ENCODE results near the gene ARFRP1. TPM values are rescaled to one million over a fixed set of nuclear protein-coding genes. Genes with fewer than 3 reads are reported as not detected.

Gene ARFRP1
- total and polyA plus RNA-seq, 2 of the 13 experiments (the other 11 are each of a cell fraction or from before 2014, with no cell fraction given) = 32.0 to 51.1 TPM

DNA sequence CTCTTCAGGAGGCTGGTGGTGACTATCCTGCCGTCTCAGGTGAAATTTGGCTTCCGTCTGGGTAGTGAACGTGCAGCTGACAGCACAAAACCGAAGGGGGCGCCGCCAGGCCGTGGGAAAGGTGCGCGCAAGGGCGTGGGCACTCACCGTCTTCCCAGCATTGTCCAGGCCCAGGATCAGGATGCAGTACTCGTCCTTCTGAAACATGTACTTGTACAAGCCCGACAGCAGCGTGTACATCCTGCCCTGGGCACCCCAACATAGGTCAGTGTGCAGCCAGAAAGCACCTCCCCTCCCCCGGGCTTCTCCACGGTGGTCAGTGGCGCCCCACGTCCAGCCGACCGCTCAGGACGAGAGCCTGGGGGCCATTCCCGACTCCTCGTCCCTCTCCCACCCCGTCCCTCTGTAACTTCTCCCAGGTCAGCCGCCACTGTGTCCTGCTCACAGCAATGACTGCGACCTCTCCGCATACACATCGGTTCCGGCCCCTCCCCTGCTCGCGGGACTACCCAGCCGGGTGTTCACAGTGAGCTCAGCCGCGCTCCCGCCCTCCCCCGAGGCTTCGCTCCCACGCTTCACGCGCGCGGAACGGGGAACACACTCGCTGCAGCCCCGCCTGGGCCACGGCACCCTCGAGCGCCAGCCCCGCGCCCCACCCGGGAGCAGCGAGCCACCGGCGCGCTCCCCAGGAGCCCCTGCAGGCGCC, 771 bp downstream of the ARFRP1 start (continued):
- TF ChIP-seq, protein P1, sequence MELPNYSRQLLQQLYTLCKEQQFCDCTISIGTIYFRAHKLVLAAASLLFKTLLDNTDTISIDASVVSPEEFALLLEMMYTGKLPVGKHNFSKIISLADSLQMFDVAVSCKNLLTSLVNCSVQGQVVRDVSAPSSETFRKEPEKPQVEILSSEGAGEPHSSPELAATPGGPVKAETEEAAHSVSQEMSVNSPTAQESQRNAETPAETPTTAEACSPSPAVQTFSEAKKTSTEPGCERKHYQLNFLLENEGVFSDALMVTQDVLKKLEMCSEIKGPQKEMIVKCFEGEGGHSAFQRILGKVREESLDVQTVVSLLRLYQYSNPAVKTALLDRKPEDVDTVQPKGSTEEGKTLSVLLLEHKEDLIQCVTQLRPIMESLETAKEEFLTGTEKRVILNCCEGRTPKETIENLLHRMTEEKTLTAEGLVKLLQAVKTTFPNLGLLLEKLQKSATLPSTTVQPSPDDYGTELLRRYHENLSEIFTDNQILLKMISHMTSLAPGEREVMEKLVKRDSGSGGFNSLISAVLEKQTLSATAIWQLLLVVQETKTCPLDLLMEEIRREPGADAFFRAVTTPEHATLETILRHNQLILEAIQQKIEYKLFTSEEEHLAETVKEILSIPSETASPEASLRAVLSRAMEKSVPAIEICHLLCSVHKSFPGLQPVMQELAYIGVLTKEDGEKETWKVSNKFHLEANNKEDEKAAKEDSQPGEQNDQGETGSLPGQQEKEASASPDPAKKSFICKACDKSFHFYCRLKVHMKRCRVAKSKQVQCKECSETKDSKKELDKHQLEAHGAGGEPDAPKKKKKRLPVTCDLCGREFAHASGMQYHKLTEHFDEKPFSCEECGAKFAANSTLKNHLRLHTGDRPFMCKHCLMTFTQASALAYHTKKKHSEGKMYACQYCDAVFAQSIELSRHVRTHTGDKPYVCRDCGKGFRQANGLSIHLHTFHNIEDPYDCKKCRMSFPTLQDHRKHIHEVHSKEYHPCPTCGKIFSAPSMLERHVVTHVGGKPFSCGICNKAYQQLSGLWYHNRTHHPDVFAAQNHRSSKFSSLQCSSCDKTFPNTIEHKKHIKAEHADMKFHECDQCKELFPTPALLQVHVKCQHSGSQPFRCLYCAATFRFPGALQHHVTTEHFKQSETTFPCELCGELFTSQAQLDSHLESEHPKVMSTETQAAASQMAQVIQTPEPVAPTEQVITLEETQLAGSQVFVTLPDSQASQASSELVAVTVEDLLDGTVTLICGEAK (IDR thresholded peaks at IDR 0.05) = no peak
- TF ChIP-seq, protein P1 (CRISPR knock-in tag; IDR thresholded peaks at IDR 0.05) = no peak; the same call in 1 of the 2 replicates
- TF ChIP-seq ZMAT3 (CRISPR knock-in tag; conservative IDR thresholded peaks at IDR 0.05) (no peak; the same call in 1 of the 2 replicates), ARHGAP35 (CRISPR knock-in tag; IDR thresholded peaks at IDR 0.05; ENCODE audit: borderline replicate concordance) (0 out of 2 replicates have a peak, but pooled peaks have one; percentile 20), HMG20B (CRISPR knock-in tag; conservative IDR thresholded peaks at IDR 0.05) (no peak; the same call in 1 of the 2 replicates), SIN3A (IDR thresholded peaks at IDR 0.05; ENCODE audit: borderline replicate concordance, low read depth, low read length) (peak; percentile 82; the same call in 1 of the 2 replicates), ZNF788 (CRISPR knock-in tag; IDR thresholded peaks at IDR 0.05; ENCODE audit: borderline replicate concordance) (peak; percentile 54; the same call in 1 of the 2 replicates), MAFK (conservative IDR thresholded peaks at IDR 0.05 in 1 of 2, IDR thresholded peaks at IDR 0.05 in 1 of 2; ENCODE audit: low read length in 2 of 2) (peak; percentile 40 to 51; a peak in 3 of 4 replicates), ZNF792 (CRISPR knock-in tag; IDR thresholded peaks at IDR 0.05) (peak; percentile 77), NFRKB (IDR thresholded peaks at IDR 0.05) (no peak), LCORL (IDR thresholded peaks at IDR 0.05) (no peak), LCORL (CRISPR knock-in tag; IDR thresholded peaks at IDR 0.05) (peak; percentile 95), ZNF776 (CRISPR knock-in tag; IDR thresholded peaks at IDR 0.05) (0 out of 2 replicates have a peak, but pooled peaks have one; percentile 34), ZSCAN9 (CRISPR knock-in tag; IDR thresholded peaks at IDR 0.05; ENCODE audit: borderline replicate concordance) (0 out of 2 replicates have a peak, but pooled peaks have one; percentile 38), ZNF331 (CRISPR knock-in tag; IDR thresholded peaks at IDR 0.05) (peak; percentile 78), ZNF501 (CRISPR knock-in tag; IDR thresholded peaks at IDR 0.05) (peak; percentile 82; the same call in 1 of the 2 replicates), CREB1 (IDR thresholded peaks at IDR 0.05) (0 out of 2 replicates have a peak, but pooled peaks have one; percentile 2), CREB1 (CRISPR knock-in tag; IDR thresholded peaks at IDR 0.05) (no peak), AGO1 (IDR thresholded peaks at IDR 0.05; ENCODE audit: low read depth, low read length, poor library complexity, severe bottlenecking) (peak; percentile 6)
- TF ChIP-seq, protein P2, sequence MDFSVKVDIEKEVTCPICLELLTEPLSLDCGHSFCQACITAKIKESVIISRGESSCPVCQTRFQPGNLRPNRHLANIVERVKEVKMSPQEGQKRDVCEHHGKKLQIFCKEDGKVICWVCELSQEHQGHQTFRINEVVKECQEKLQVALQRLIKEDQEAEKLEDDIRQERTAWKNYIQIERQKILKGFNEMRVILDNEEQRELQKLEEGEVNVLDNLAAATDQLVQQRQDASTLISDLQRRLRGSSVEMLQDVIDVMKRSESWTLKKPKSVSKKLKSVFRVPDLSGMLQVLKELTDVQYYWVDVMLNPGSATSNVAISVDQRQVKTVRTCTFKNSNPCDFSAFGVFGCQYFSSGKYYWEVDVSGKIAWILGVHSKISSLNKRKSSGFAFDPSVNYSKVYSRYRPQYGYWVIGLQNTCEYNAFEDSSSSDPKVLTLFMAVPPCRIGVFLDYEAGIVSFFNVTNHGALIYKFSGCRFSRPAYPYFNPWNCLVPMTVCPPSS (IDR thresholded peaks at IDR 0.05) = no peak
